GM19240 (cell line): ENCODE data around the gene CCDC106.
A peak's percentile ranks its signal among the peaks of the same experiment; 100 is the strongest.

Experiments
- DNase-seq: peaks from one replicate; pipeline ENCODE4 v3.0.0; 2011; ENCODE audit warnings: low spot score; ENCODE audit not compliant: insufficient read length

The CCDC106 gene

GRCh38 chr19:55635856-55636440 is 12.1 kb upstream of the CCDC106 start:
- no peak for DNase-seq

- no peak for DNase-seq
These were observed 11.3 kb upstream of the CCDC106 start for GRCh38 chr19:55636723-55637122.

GRCh38 chr19:55637534-55637933 is 10.5 kb upstream of the CCDC106 start:
- no peak for DNase-seq

- no peak for DNase-seq
These were observed 9.1 kb upstream of the CCDC106 start for GRCh38 chr19:55638864-55639359.

GRCh38 chr19:55640043-55640576 is 7.9 kb upstream of the CCDC106 start:
- no peak for DNase-seq

- DNase-seq, result no peak
These were observed 7.2 kb upstream of the CCDC106 start, which contains the start of gene ZNF580 for GRCh38 chr19:55640577-55641425. TSS of gene ZNF580 (plus strand) at chr19:55641002. CDS start at chr19:55642509, 1,507 bp downstream.

- DNase-seq, result no peak
These were observed 6.4 kb upstream of the CCDC106 start for GRCh38 chr19:55641426-55642152.

- no peak for DNase-seq
These were observed 5.6 kb upstream of the CCDC106 start for GRCh38 chr19:55642153-55643002.

- peak; percentile 82 for DNase-seq
These were observed 4.8 kb upstream of the CCDC106 start, which contains the start of gene ZNF581 for GRCh38 chr19:55643003-55643886. TSS of gene ZNF581 (plus strand) at chr19:55643649. CDS start at chr19:55644572, 923 bp downstream.

GRCh38 chr19:55643887-55644176 is 4.2 kb upstream of the CCDC106 start:
- DNase-seq, result no peak

- DNase-seq, result no peak
These were observed 3.7 kb upstream of the CCDC106 start for GRCh38 chr19:55644191-55644833.

GRCh38 chr19:55644842-55645511 is 3.0 kb upstream of the CCDC106 start:
- no peak for DNase-seq

- DNase-seq, result no peak
These were observed 2.5 kb upstream of the CCDC106 start for GRCh38 chr19:55645512-55645881.

GRCh38 chr19:55646889-55647731 is 902 bp upstream of the CCDC106 start:
- no peak for DNase-seq

- no peak for DNase-seq
These were observed 714 bp downstream of the CCDC106 start for GRCh38 chr19:55648585-55649267.

- DNase-seq, result no peak
These were observed 1.5 kb downstream of the CCDC106 start for GRCh38 chr19:55649268-55650125.
